GM18861 (cell line): Measurements from ENCODE around the gene TMOD1.
"Not testable (repeated sequence)": the region's sequence is repeated elsewhere in the genome, so short reads cannot be mapped to it uniquely, and the experiment has no call there.

Experiments used
- ATAC-seq: cut with Tn5 transposase; IDR thresholded peaks from one replicate; pipeline ENCODE4 v1.9.1; 2021; ENCODE audit not compliant: unreplicated experiment

The TMOD1 gene

DNA sequence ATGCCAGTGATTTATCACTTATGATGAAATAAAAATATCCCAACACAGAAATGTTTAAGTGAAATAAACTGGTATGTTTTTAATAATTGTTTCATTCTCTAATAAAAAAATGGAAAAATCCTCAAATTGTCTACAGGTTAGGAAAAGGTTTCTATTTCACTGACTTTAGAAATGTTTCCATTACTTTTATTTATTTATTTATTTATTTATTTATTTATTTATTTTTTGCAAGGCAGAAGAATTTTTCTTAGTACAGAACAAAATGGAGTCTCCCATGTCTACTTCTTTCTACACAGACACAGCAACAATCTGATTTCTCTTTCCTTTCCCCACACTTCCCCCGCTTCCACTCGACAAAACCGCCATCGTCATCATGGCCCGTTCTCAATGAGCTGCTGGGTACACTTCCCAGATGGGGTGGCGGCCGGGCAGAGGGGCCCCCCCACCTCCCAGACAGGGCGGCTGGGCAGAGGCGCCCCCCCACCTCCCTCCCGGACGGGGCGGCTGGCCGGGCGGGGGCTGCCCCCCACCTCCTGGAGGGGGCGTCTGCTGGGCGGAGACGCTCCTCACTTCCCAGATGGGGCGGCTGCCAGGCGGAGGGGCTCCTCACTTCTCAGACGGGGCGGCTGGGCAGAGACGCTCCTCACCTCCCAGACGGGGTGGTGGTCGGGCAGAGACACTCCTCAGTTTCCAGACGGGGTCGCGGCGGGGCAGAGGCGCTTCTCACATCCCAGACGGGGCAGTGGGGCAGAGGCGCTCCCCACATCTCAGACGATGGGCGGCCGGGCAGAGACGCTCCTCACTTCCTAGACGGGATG is 3.7 kb upstream of the TMOD1 start:
- ATAC-seq = not testable (repeated sequence)

DNA sequence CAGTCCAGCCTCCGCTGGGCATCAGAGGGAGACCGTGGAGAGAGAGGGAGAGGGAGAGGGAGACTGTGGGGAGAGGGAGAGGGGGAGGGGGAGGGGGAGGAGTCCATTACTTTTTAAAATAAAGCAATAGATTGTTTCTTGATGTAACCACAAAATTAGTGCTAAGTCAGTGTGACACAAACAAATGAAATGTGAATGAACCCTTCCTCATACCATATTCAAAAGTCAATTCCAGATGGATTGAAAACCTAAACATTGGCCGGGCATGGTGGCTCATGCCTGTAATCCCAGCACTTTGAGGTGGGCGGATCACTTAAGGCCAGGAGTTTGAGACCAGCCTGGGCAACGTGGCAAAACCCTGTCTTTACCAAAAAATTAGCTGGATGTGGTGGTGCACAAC is 2.6 kb upstream of the TMOD1 start:
- not testable (repeated sequence) for ATAC-seq

DNA sequence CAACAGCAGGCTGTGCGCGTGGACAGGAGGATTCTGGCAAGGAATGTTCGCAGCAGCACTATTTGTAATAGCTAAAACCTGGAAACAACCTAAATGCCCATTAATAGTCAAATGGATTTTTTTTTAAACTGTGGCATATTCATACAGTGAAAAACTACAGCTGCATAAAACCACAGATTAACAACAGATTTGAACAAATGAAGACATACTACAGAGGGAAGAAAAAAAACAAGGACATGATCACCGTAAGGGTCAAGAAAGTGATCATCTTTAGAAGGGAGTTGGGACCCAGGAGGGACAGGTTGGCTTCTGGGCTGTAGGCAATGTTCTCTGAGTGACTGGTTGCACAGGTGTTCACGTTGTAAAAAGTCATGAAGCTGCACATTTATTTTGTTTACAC is 1.2 kb upstream of the TMOD1 start:
- no peak for ATAC-seq

DNA sequence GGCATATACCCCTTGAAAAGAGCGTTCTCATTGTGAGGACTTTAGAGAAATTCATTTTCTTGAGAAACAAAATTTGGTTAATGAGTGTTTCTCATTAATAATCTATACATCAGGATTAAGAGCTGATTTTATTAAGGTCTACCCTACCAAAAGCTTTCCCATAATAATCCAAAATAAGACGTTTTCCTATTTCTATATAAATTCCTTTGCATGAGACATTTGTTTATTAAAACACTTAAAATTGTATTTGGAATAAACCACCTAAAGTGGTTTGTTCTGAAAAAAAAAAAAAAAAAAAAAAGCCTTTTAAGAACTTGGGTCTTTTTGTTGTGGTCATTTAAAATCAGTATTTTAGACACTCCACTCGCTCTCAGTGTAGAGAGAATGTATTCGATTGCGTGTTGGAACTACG is 695 bp upstream of the TMOD1 start:
- ATAC-seq = no peak

DNA sequence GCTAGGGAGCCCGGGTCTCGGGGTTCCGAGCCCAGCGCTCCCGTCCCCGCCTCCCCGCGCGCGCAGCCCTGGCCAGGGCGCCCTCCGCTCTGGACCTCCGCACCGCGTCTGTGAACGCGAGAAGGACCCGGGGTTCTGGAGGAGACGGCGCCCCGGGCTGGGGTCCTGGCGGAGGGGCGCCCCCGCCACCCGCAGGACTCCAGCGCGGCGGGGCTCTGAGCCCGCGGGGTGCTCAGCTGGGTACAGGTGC is 431 bp downstream of the TMOD1 start:
- no peak for ATAC-seq

DNA sequence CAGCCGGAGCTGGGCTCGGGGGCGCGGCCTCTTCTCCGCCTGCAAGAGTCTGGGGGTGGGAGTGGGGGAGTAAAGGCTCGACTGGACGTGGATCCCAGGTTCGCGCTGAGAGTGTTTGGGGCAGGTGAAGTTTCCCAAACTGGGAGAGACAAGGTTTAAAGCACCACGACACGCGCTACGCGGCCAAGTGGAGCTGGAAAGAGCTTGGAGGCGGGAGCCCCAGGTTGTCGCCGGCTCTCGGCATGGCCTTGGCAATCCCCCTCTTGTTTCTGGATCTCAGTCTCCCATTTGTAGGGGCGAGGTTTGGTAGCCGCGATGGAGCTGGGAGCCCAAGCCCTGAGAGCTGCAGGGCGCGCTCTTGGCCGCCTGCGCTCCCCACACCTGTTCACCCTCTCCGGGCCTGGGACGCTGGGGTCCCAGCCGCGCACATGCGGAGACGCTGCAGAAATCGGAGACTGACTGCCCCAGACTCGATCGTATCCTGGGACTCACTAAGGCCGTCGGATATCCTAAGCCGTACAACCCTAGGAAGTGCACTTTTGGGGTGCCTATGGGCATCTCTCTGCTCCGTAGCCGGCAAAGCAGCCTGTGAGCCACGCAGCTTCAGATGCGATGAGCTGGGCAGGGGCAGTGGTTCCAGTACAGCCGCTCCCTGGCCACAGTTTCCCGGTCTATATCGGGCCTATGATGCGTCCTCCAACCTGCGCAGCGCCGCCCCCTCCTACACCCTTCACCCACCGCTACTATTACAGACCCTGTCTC is 937 bp downstream of the TMOD1 start:
- ATAC-seq = no peak

DNA sequence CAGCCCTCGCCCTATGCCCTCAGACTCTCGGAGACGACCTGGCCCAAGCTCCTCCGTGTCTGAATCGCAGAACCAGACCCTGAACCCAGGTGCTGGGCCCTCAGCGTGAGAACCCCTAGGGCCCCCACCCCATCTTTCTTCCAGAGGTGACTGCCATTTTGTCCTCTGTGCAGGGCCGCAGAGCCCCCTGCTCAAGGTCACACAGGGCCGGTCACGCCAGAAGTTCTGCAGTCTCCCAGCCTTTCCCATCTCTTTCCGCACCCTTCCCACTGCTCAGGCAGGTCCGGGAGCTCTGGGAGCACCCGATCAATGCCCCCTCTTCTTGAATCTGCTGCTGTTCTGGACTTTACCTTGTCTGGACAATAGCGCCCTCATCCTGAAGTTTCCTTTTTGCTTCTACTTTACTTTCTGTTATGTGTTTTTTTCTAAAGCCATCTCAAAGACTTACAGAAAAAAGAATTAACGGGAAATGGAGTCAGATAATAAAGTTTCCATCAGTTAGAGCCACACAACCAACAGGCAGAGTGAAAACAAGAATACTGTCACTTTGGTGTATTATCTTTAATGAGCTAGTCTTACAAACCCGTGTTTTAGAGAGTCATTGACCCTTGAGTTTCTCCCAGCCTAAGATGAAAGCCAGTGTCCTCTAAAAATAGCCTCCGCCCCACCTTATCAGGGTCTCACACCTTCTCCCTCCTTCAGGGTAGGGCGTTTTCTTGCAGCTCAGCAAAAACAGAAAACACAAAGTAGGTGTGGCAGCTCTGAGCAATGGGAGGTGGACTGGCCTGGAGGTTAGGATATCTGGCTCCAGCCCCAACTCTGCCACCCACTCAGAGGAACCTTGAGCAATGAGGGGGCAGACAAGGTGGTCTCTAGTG is 1.8 kb downstream of the TMOD1 start:
- no peak for ATAC-seq

DNA sequence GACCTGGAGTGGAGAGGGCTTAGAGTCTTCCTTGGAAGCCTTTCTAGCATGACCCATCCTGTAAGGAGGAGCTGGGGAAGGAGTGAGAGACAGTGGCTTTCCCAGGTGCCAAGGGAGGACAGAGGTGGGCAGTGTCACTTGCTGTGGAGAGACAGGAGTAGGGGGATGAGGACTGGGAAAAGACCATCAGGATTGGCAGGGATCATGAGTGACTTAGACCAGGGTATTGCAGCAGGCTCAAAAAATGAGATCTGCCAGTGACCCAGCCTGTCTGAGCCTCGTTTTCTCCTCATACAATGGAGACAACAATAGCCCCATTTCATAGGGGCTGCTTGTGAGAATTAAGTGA is 2.4 kb downstream of the TMOD1 start:
- ATAC-seq = no peak

DNA sequence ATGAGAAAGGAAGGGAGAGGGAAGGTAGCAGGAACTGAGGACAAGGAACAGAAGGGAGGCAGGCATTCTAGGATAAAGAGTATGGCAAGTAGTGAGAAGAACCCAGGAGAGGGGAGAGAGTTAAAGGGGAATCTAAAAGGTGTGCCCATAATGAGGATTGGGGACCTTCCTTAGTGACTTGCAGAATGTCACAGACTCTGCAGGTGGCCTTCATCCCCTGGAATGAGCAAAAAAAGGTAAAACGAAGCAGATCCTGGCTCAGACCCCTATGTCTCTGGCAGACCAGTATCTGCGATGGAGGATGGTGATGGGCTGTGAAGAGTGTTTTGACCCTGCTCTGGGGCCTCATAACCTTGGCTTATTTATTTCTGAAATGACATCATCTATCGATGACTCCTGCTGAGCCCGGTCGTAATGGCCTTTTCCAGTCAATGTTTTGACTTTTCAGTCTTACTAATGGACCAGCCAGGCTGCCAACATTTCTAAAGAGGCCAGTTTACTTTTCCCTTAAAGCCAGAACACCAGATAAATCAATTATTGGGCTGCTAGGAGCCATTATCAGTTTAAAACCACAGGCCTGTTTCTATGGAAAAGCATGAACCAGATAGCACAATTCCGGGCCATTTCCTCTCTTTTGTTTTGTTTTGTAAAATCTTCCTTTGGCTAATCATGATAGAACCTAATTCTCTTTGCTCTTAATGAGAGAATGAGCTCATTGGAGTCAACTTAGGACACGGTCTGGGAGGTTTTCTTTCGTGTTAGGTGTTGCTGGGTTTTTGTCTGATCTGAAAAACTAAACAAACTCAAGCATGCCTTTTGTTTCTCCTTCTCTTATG is 3.1 kb downstream of the TMOD1 start:
- no peak for ATAC-seq

DNA sequence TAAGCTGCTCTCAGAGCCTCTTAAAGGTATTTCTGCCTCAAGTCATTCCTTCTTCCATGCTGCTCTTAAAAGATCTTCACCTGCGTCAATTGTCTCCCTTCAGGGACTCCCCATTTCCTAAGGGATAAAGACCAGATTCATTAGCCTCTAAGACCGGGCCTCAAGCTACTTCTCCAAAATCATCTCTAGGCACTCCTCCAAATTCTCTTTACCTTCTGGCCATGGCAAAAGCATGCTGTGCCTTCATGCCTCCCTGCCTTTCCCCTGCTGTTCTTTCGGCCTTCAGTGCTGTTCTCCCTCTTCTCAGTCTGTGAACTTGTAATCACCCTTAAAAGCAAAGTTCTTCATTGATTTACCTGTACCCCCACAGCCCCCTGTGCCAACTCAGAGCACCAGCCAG is 4.4 kb downstream of the TMOD1 start:
- ATAC-seq = no peak

DNA sequence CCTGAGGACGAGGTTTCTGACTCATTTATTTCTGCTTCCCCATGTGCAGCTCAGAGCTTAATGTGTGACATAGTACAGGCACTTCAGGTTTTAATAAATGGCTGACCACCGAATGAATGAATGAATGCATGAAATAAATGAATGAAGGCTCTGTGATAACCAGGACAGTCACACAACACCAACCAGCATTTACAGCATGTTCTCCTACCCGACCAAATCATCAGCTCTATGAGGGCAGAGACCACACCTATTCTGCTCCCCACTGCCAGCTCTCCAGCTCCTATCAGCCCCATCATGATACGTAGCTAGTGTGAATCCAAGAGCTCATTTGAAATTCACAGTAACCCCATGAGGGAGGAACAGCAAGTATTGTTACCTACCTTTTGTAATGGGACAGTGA is 4.8 kb downstream of the TMOD1 start:
- no peak for ATAC-seq

DNA sequence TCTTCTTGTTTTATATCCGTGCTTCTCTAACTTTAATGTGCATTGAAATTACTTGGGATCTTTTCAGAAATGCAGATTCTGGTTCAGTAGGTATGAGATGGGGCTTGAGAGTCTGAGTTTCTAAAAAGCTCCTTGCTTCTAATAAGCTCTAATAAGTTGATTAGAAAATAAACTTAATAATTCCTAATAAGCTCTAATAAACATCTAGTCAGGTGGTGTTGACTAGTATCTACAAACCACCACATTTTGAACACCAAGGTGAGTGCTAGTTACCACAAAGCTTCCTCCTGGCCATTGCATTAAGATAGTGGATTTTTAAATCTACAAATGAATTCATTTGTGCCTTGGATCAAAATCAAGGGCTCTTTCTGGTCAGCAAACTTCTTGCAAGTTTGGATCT is 5.3 kb downstream of the TMOD1 start:
- no peak for ATAC-seq

DNA sequence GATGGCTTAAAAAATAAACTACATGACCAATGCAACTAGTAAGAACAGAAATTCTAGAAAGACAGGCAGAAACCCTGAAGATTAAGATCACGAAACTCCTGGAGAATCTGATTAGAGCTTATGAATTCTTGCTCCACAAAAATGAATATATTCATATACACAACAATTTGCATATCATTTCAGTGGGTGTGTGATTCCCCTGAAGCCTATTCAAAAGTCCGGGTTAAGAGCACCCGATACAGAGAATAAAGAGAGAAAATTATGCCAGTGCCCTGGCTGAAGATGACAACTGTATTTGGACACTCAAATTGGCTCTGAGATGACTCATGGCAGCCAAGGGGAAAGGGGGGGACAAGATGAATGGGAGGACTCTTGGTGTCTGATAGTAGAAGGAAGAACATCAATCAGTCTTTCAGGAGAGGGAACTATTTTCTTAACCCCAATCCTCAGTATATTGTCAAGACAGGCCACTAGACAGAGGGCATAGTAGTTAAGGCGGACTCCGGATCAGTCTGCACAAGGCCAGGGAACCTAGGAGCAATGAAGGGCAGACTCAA is 6.0 kb downstream of the TMOD1 start:
- ATAC-seq = no peak

DNA sequence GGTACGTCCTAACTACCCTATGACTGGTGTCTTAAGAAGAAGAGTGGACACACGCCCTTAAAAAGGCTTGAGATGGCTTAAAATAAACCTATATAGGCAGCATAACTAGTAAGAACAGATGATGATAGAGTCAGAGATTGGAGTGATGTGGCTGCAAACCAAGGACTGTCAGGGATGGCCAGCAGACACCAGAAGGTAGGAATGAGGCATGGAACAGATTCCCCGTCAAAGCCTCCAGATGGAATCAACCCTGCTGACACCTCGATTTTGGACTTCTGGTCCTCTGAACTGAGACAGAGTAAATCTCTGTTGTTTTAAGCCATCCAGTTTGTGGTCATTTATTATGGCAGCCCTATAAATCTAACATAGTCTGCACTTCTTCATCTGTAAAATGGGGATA is 7.4 kb downstream of the TMOD1 start:
- ATAC-seq = no peak

DNA sequence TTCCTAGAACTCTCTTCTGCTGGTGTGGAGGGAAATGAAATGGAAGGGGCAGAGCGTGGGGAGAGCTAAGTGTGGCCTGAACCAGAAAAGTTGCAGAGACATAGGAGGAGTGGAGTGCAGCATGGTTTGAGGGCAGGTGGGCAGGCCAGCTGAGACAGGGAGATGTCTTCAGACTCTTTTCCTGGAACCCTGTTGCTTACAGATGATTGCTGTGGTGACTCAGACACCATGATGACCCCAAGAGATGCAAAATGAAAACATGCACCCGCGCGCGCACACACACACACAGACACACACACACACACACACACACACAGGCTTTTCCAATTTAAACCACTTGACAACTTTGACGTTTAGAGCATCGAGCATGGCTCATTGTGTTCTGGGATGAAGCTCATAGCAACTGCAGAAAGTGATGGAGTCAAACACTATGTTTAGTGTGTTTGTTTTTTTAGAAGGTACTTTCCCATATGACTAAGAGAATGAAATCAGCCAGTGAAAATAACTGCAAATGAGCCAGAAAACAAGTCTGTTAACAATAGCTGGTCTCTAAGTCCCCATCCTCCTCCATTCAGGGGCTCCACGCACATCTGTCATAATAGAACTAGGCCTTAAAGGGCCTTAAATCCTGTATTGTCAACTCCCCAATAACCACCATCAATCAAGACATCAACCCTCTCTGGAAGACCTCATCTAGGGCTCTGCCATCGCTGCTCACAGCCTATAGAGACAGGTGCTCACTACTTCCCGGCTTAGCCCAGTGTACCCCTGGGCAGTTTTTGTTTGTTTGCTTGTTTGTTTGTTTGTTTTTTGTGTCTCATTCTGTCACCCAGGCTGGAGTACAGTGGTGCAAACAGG is 9.6 kb downstream of the TMOD1 start:
- ATAC-seq = peak; percentile 75

DNA sequence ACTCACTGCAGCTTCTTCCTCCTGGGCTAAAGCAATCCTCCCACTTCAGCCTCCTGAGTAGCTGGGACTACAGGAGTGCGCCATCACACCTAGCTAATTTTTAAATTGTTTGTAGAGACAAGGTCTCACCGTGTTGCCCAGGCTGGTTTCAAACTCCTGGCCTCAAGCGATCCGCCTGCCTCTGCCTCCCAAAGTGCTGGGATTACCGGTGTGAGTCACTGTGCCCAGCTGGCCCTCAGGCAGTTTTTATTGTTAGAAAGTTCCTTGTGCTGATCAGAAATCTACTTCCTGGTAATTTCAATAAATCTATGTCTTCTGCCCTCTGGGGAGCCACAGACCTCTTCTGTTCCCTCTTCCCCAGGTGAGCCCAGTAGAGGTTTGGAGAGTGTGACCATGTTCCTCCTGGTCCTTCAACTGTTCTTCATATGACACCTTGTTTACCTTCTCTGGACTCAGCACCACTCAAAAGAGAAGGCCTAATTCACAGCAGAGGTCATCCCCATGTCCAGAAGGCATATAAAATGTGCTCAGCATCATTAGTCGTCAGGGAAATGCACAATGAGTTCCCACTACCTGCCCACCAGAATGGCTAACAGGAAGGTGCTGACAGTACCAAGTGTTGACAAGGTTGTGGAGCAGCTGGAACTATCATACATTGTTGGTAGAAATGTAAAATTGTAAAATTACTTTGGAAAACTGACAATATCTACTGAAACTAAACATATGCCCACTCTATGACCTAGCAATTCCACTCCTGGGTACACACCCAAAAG is 10.4 kb downstream of the TMOD1 start:
- no peak for ATAC-seq

DNA sequence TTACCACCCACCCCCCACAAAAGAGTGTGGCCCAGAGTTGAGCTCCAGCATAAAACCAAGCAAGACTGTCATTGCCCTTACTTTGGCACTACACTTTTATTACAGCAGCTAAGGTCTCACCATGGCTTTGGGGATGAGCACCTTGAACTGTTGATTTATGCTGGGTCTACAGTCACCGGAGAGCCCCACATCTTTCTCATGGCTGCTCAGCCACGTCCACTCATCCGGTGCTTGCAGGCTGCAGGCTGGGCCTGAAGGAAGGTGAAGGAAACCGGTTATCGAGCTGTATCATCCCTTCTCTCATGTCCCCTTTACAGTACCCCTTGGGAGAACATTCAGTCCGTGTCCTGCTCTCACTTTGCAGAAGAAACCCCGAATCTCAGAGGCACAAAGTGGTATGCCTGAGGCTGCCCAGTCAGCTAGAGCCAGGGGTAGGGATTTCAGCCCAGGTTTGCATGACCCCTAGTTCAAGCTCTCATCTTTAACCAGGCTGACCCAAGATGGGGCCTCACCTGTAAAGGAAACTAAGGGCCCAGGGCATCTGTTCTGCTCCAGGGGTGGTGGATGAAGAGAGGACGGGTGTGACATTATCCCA is 11.6 kb downstream of the TMOD1 start:
- ATAC-seq = no peak

DNA sequence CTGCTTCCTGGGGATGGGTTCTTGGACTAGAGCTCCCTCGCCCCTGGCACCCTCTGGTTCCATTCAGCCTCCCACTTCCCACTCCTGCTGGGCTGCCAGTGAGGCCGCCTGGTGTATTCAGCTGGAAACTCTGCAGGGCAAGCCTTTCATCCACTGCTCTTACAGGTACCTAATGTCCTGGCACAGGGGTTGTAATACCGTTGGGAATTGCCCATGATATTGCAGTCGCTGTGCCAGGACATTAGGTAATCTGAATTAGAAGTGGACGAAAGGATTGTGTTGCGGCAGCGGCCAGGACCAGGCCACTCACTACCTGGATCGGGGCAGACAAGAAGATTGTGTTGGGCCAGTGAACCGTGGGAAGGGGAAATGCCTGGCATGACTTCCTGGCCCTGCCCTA is 13.1 kb downstream of the TMOD1 start:
- ATAC-seq = no peak

DNA sequence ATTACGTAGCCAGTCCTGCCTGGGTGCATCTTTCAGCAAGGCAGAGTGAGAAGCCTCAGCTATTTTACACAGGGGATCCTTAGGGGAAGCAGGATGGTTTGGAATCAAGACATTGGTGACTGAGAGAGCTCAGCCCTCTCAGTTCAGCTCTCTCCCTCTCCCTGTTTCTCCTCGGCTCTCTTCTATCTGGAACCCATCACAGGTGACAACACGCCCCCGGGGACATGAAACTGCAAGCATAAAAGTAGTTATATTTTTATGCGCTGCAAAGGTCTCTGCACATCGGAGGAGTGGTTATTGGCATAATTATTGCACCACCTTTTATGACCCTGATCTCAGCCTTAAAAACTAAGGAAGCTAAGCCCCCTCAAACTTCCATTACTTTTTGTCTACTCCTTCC is 14.2 kb downstream of the TMOD1 start:
- no peak for ATAC-seq
